OCI-LY3 (cell line): ENCODE measurements around the gene ME3.

Experiments
- H2AFZ ChIP-seq: fragments of 200-600, 300-600 bp; shearing (Covaris generic); 2 replicates; pipeline ENCODE4 v1.6.0; 2014; ENCODE audit warnings: antibody characterized with exemption, low read depth, low read length
- H3K27ac ChIP-seq: fragments of 200-600, 300-600 bp; sonication (generic); 2 replicates; pipeline ENCODE4 v1.5.1; 2014; ENCODE audit warnings: mild to moderate bottlenecking, low read length, moderate library complexity, mixed read lengths
- H3K27me3 ChIP-seq: fragments of 200-600, 300-600 bp; sonication (generic); 2 replicates; pipeline ENCODE4 v1.6.1; 2014; ENCODE audit warnings: low read depth, low read length, mixed read lengths
- H3K36me3 ChIP-seq: fragments of 200-600, 300-600 bp; sonication (generic); replicated peaks from 2 replicates; pipeline ENCODE3; 2014; ENCODE audit warnings: low read depth, low read length, mixed read lengths
- H3K4me1 ChIP-seq: fragments of 300-600, 200-600 bp; sonication (generic); 2 replicates; pipeline ENCODE4 v1.6.1; 2014; ENCODE audit warnings: low read length, mixed read lengths
- H3K4me2 ChIP-seq: fragments of 200-600, 300-600 bp; sonication (generic); 2 replicates; pipeline ENCODE4 v1.6.1; 2014; ENCODE audit warnings: low read length, mixed read lengths
- H3K4me3 ChIP-seq: fragments of 300-600, 200-600 bp; sonication (generic); 2 replicates; pipeline ENCODE4 v1.5.1; 2014; ENCODE audit warnings: antibody characterized with exemption, mild to moderate bottlenecking, low read length, moderate library complexity
- H3K79me2 ChIP-seq: fragments of 300-600, 200-600 bp; shearing (Covaris generic); 2 replicates; pipeline ENCODE4 v1.6.1; 2014; ENCODE audit warnings: mild to moderate bottlenecking, low read length, mixed read lengths
- H3K9ac ChIP-seq: fragments of 300-600, 200-600 bp; shearing (Covaris generic); 2 replicates; pipeline ENCODE4 v1.6.0; 2014; ENCODE audit warnings: mild to moderate bottlenecking, low read length, moderate library complexity
- H3K9me3 ChIP-seq: fragments of 200-600, 300-600 bp; shearing (Covaris generic); 2 replicates; pipeline ENCODE4 v1.6.1; 2014; ENCODE audit warnings: low read length, mixed read lengths; ENCODE audit not compliant: insufficient read depth
- H4K20me1 ChIP-seq: fragments of 200-600, 300-600 bp; sonication (generic); 2 replicates; pipeline ENCODE4 v1.6.1; 2016; ENCODE audit warnings: low read length, mixed read lengths; ENCODE audit not compliant: insufficient read depth
- EZH2phosphoT487 ChIP-seq: fragments of 200-600 bp; shearing (Covaris generic); IDR thresholded peaks from 2 replicates; pipeline ENCODE4 v1.6.1; 2018; ENCODE audit warnings: antibody characterized with exemption, mixed run types, low read depth
- TF ChIP-seq, protein P1 (sequence below): fragments of 200-600, 300-600 bp; sonication (generic); IDR thresholded peaks from 2 replicates; pipeline ENCODE4 v1.5.1; 2014; ENCODE audit warnings: antibody characterized with exemption, low read length, low read depth

Gene ME3

DNA sequence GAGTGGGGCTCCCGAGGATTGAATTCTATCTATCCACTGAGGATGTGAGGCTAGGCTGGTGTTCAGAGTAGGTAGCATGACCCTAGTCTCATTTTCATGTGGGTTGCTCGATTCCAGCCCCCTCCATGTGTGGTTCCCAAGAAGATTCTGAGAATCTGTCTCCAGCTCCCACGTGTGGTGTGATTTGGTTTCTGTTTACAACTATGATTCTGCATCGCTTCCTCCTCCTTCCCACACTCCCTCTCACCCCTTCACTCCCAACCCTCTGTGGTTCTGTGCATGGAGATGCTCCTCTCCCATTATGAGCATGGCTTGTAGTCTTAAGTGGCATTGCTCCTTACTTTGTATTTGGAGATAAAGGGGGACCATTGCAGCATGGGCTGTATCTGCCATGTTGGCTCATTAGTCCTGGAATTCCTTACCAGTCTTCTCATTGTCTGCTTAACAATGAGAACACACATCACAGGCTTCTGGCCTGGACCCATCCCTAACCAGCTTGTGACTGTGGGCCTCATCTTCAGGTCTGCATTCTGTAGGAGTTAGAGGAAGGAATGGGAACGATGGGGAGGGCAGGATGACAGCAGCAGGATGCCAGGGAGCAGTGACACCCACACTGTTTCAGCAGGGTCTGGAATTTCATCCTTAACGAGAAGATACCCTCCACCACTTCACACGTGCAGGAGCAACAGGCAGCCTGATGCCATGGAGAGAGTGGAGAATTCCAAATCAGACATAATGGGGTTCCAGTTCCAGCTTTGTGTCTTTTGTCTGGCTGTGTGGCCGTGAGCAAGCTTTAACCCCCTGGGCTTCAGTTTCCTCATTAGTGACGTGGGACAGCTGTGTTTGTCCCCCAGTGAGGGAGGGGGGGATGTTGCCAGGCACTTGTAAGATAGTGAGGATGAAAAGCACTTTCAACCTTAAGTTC is 211.7 kb downstream of the ME3 start:
- no peaks in the 10 kb centered on the region for H3K4me1 ChIP-seq
- H2AFZ ChIP-seq, result no peak overlapping the region
- no peak overlapping the region for H3K27ac ChIP-seq
- no peak overlapping the region for H3K9ac ChIP-seq
- H3K79me2 ChIP-seq, result no peaks in the 10 kb centered on the region
- H4K20me1 ChIP-seq, result no peaks in the 10 kb centered on the region
- H3K9me3 ChIP-seq, result no peaks in the 10 kb centered on the region
- no peaks in the 10 kb centered on the region for H3K27me3 ChIP-seq
- no peak overlapping the region for H3K4me2 ChIP-seq
- no peaks in the 10 kb centered on the region for H3K36me3 ChIP-seq
- no peak for TF ChIP-seq EZH2phosphoT487
- TF ChIP-seq, protein P1, sequence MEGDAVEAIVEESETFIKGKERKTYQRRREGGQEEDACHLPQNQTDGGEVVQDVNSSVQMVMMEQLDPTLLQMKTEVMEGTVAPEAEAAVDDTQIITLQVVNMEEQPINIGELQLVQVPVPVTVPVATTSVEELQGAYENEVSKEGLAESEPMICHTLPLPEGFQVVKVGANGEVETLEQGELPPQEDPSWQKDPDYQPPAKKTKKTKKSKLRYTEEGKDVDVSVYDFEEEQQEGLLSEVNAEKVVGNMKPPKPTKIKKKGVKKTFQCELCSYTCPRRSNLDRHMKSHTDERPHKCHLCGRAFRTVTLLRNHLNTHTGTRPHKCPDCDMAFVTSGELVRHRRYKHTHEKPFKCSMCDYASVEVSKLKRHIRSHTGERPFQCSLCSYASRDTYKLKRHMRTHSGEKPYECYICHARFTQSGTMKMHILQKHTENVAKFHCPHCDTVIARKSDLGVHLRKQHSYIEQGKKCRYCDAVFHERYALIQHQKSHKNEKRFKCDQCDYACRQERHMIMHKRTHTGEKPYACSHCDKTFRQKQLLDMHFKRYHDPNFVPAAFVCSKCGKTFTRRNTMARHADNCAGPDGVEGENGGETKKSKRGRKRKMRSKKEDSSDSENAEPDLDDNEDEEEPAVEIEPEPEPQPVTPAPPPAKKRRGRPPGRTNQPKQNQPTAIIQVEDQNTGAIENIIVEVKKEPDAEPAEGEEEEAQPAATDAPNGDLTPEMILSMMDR, result no peak
- H3K4me3 ChIP-seq, result no peak overlapping the region

DNA sequence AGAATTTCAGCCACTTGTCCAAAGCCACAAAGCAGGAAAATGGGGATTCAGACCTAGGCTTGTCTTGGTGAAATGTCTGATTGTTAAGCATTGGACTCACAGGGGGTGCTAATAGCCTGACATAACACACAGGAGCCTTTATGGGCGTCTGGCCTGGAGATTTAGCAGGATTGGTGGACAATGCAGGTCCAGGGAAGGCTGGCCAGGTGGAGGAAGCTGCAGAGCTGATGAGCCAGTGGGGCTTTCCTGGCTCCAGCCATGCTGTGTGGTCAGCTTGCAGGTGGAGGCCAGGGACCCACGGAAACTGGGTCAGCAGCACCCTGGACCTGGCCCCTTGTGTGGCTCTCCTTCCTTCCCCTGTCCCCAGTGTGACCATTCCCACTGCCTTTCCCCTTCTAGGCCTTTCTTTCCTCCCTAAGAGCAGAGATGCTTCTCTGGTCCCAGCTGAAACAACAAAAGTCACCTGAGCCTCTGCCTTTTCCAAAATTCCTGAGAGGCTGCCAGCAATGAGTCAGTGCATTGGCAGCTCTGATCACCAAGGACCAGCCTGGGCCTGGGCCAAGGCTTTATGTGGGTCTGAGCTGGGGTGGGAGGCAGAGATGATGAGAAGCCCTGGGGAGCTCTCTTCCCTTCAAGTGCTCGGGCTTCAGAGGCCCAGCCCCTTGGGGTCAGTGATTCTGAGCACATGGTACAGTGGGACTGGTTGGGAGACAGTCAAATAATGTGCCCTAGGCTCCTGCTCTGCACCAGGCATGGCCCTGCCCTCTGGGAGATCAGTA is 212.5 kb downstream of the ME3 start:
- Histone ChIP-seq H3K4me2 (no peak overlapping the region), H3K27ac (no peak overlapping the region), H4K20me1 (no peaks in the 10 kb centered on the region), H3K4me1 (no peaks in the 10 kb centered on the region), H3K4me3 (no peak overlapping the region), H3K9ac (no peak overlapping the region), H3K27me3 (no peaks in the 10 kb centered on the region), H3K79me2 (no peaks in the 10 kb centered on the region), H3K36me3 (no peaks in the 10 kb centered on the region), H2AFZ (no peak overlapping the region), H3K9me3 (no peaks in the 10 kb centered on the region)
- TF ChIP-seq, protein P1, result no peak
- TF ChIP-seq EZH2phosphoT487, result no peak

DNA sequence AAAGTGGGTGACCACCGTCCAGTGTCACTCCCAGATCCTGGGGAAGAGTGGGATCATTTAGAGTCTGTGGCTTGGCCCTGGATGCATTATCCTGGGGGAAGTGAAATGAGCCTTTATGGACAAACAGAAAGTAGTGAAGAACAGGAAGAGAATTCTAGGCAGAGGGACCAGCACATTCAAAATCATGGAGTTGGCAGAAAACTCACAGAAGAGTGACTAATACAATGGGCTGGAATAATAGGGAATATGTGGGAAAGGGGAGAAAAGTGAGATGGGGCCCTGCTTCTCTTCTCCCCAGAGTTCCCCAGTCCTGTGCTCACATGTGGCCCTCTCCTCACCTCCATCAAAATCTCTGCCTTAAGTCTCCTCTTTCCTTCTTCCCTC is 213.4 kb downstream of the ME3 start:
- Histone ChIP-seq H3K79me2 (no peaks in the 10 kb centered on the region), H3K36me3 (no peaks in the 10 kb centered on the region), H3K4me1 (no peaks in the 10 kb centered on the region), H3K4me3 (no peak overlapping the region), H3K27me3 (no peaks in the 10 kb centered on the region), H3K9ac (no peak overlapping the region), H3K9me3 (no peaks in the 10 kb centered on the region), H2AFZ (no peak overlapping the region), H4K20me1 (no peaks in the 10 kb centered on the region), H3K27ac (no peak overlapping the region), H3K4me2 (no peak overlapping the region)
- TF ChIP-seq EZH2phosphoT487, result no peak
- TF ChIP-seq, protein P1, result no peak
